Gastroesophageal sphincter (tissue), 3 donors: Measurements from ENCODE around the gene HERC4.
"Not testable (repeated sequence)": the region's sequence is repeated elsewhere in the genome, so short reads cannot be mapped to it uniquely, and the experiment has no call there.

Experiments used
- EP300 ChIP-seq: sonication (generic); formaldehyde crosslinking; IDR thresholded peaks from one replicate; pipeline ENCODE4 v1.6.1; 2017; ENCODE audit warnings: antibody characterized with exemption, mild to moderate bottlenecking
- POLR2A ChIP-seq, 2 donors: fragments of 450-650 bp; IDR thresholded peaks; one replicate each; pipeline ENCODE4 v1.6.1; 2017; ENCODE audit warnings: antibody characterized with exemption in 2 of 2, mild to moderate bottlenecking in 2 of 2, moderate library complexity in 1 of 2
- POLR2AphosphoS5 ChIP-seq: sonication (generic); formaldehyde crosslinking; IDR thresholded peaks from one replicate; pipeline ENCODE4 v1.6.1; 2017; ENCODE audit warnings: antibody characterized with exemption
- TF ChIP-seq, protein P1 (sequence below), 4 experiments: fragments of 200-600 bp in 2 of 4; fragments of 450-650 bp in 2 of 4; sonication (generic) in 1 of 4; IDR thresholded peaks; one replicate each; pipeline ENCODE4 v1.5.1; 2017 to 2019; ENCODE audit warnings: antibody characterized with exemption in 4 of 4, mild to moderate bottlenecking in 2 of 4, moderate library complexity in 2 of 4

DNA sequence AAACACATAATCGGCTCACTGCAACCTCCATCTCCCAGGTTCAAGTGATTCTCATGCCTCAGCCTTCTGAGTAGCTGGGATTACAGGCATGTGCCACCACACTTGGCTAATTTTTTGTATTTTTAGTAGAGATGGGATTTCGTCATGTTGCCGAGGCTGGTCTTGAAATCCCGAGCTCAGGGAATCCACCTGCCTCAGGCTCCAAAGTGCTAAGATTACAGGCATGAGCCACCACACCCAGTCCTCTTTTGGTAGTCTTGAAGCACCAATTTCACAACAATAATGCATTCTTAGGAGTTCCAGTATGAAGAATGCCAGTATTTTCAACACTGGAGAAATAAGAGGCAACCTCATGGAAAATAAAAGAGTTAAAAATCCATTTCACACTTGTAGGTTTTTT lies 109.0 kb downstream of the HERC4 start:
- TF ChIP-seq POLR2A (IDR thresholded peaks at IDR 0.05); POLR2AphosphoS5; EP300: not testable (repeated sequence)
- TF ChIP-seq, protein P1, sequence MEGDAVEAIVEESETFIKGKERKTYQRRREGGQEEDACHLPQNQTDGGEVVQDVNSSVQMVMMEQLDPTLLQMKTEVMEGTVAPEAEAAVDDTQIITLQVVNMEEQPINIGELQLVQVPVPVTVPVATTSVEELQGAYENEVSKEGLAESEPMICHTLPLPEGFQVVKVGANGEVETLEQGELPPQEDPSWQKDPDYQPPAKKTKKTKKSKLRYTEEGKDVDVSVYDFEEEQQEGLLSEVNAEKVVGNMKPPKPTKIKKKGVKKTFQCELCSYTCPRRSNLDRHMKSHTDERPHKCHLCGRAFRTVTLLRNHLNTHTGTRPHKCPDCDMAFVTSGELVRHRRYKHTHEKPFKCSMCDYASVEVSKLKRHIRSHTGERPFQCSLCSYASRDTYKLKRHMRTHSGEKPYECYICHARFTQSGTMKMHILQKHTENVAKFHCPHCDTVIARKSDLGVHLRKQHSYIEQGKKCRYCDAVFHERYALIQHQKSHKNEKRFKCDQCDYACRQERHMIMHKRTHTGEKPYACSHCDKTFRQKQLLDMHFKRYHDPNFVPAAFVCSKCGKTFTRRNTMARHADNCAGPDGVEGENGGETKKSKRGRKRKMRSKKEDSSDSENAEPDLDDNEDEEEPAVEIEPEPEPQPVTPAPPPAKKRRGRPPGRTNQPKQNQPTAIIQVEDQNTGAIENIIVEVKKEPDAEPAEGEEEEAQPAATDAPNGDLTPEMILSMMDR (IDR thresholded peaks at IDR 0.05): not testable (repeated sequence)
